ENCODE measurements around the gene EXOC1. TPM values are rescaled to one million over a fixed set of nuclear protein-coding genes. Genes with fewer than 3 reads are reported as not detected.
"Not testable (repeated sequence)": the region's sequence is repeated elsewhere in the genome, so short reads cannot be mapped to it uniquely, and the experiment has no call there.

EXOC1 gene
- total RNA-seq, 1 experiment from 2014 or later = 17.6 TPM

- intact Hi-C loops (cut with micrococcal nuclease) = no loop called here
- H3K9ac ChIP-seq (ENCODE audit: low read length) = no peak overlapping the region
- H4K20me1 ChIP-seq (ENCODE audit: insufficient read depth) = no peaks in the 10 kb centered on the region
- H3K36me3 ChIP-seq (ENCODE audit: control insufficient read depth in 1 of 2, insufficient read depth in 2 of 2, low read length in 2 of 2) = no peaks in the 10 kb centered on the region
- H3K4me3 ChIP-seq (replicated peaks in 1 of 2; ENCODE audit: low read depth in 1 of 2, low read length in 2 of 2) = no peak overlapping the region
- no peaks in the 10 kb centered on the region for H3K9me3 ChIP-seq (ENCODE audit: control insufficient read depth in 1 of 2, insufficient read depth in 1 of 2, low read depth in 1 of 2, low read length in 2 of 2)
- no peak for ATAC-seq
- no TSS peak for BruUV-seq (replicated peaks)
- ChIA-PET RAD21 (ENCODE audit: low non-redundant PET in 1 of 2, low total read pairs in 2 of 2, uncharacterized antibody in 2 of 2, unreplicated experiment in 2 of 2) (no interaction called here), POLR2A (no interaction called here), CTCF (no interaction called here)
- no peak for DNase-seq (ENCODE audit: low read depth, low spot score)
- H3K27me3 ChIP-seq (ENCODE audit: insufficient read depth, low read length) = no peaks in the 10 kb centered on the region
- no peak overlapping the region for H3K27ac ChIP-seq (ENCODE audit: low read depth, low read length)
- no peaks in the 10 kb centered on the region for H3K9me2 ChIP-seq (ENCODE audit: insufficient read depth)
- H3K4me1 ChIP-seq (ENCODE audit: control insufficient read depth in 1 of 2, insufficient read depth in 2 of 2, low read length in 2 of 2) = no peaks in the 10 kb centered on the region; a peak in 1 of 4 replicates
- no peak overlapping the region for H3K4me2 ChIP-seq (ENCODE audit: low read length)
- no peak overlapping the region for H2AFZ ChIP-seq (ENCODE audit: low read depth, low read length, poor library complexity, severe bottlenecking)
- H3K79me2 ChIP-seq (ENCODE audit: insufficient read depth, low read length) = no peaks in the 10 kb centered on the region
- TF ChIP-seq CEBPB (IDR thresholded peaks at IDR 0.05; ENCODE audit: low read depth) (no peak), JUND (IDR thresholded peaks at IDR 0.05) (no peak), TCF7L2 (IDR thresholded peaks at IDR 0.05; ENCODE audit: borderline replicate concordance, extremely low read depth, insufficient read depth, insufficient read length) (no peak), POLR2AphosphoS5 (IDR thresholded peaks at IDR 0.05; ENCODE audit: low read depth, low read length) (no peak)
These were observed 80.2 kb downstream of the EXOC1 start for GRCh38 chr4:55933611-55934010.

GRCh38 chr4:55935907-55936306 is 82.5 kb downstream of the EXOC1 start:
- H3K9me3 ChIP-seq (ENCODE audit: control insufficient read depth in 1 of 2, insufficient read depth in 1 of 2, low read depth in 1 of 2, low read length in 2 of 2); H3K9me2 ChIP-seq (ENCODE audit: insufficient read depth); POLR2A ChIA-PET; RAD21 ChIA-PET (ENCODE audit: low non-redundant PET in 1 of 2, low total read pairs in 2 of 2, uncharacterized antibody in 2 of 2, unreplicated experiment in 2 of 2); H3K36me3 ChIP-seq (ENCODE audit: control insufficient read depth in 1 of 2, insufficient read depth in 2 of 2, low read length in 2 of 2); BruUV-seq (replicated peaks); H3K4me1 ChIP-seq (ENCODE audit: control insufficient read depth in 1 of 2, insufficient read depth in 2 of 2, low read length in 2 of 2); H3K4me3 ChIP-seq (replicated peaks in 1 of 2; ENCODE audit: low read depth in 1 of 2, low read length in 2 of 2); ATAC-seq; intact Hi-C loops (cut with micrococcal nuclease); H3K79me2 ChIP-seq (ENCODE audit: insufficient read depth, low read length); H2AFZ ChIP-seq (ENCODE audit: low read depth, low read length, poor library complexity, severe bottlenecking); H4K20me1 ChIP-seq (ENCODE audit: insufficient read depth); H3K27ac ChIP-seq (ENCODE audit: low read depth, low read length); DNase-seq (ENCODE audit: low read depth, low spot score); H3K9ac ChIP-seq (ENCODE audit: low read length); H3K4me2 ChIP-seq (ENCODE audit: low read length); CTCF ChIA-PET; H3K27me3 ChIP-seq (ENCODE audit: insufficient read depth, low read length): not testable (repeated sequence)
